B cell (primary cell): ENCODE results near the gene NME5. TPM values are rescaled to one million over a fixed set of nuclear protein-coding genes. Genes with fewer than 3 reads are reported as not detected.
A peak's percentile ranks its signal among the peaks of the same experiment; 100 is the strongest.
"Not testable (repeated sequence)": the region's sequence is repeated elsewhere in the genome, so short reads cannot be mapped to it uniquely, and the experiment has no call there.

Experiments
- ATAC-seq: fragments of 200-7000 bp; cut with Tn5 transposase; one replicate; pipeline ENCODE4 v1.10.0; 2021; ENCODE audit warnings: low read depth, mild to moderate bottlenecking, moderate number of reproducible peaks, moderate library complexity
- CTCF ChIA-PET: fragments of 350-600 bp; sonication (Branson Sonifier 250); formaldehyde crosslinking; loops from one replicate; lab custom pipeline; 2021; ENCODE audit warnings: antibody characterized with exemption, inconsistent platforms; lab: Charles Lee
- POLR2A ChIA-PET: fragments of 350-600 bp; sonication (Branson Sonifier 250); formaldehyde crosslinking; loops from one replicate; lab custom pipeline; 2021; ENCODE audit warnings: antibody characterized with exemption; lab: Charles Lee
- DNase-seq: peaks from one replicate; pipeline ENCODE4 v3.0.0; 2013
- H2AFZ ChIP-seq: 2 replicates; pipeline ENCODE4 v1.6.1; 2012; ENCODE audit warnings: mild to moderate bottlenecking, low read depth, low read length; ENCODE audit not compliant: insufficient read depth, poor library complexity, severe bottlenecking
- H3K27ac ChIP-seq, 2 donors: 1 replicate in 1 of 2; 2 replicates in 1 of 2; pipeline ENCODE4 v1.5.1; 2012 to 2013; ENCODE audit warnings: low read length in 2 of 2, mild to moderate bottlenecking in 2 of 2, moderate library complexity in 1 of 2
- H3K27me3 ChIP-seq, 4 experiments: fragments of 200-600 bp in 1 of 4; sonication (generic) in 1 of 4; replicated peaks in 1 of 4; 1 replicate in 2 of 4; 2 replicates in 2 of 4; pipeline versions ENCODE4 v1.6.1 to v1.7.0; 2013 to 2016; ENCODE audit warnings: low read length in 3 of 4, mild to moderate bottlenecking in 2 of 4, mixed read lengths in 1 of 4, moderate library complexity in 1 of 4; ENCODE audit not compliant: insufficient read depth in 4 of 4, control insufficient read depth in 3 of 4; ENCODE audit errors: control extremely low read depth in 1 of 4
- H3K36me3 ChIP-seq, 2 experiments: replicated peaks in 1 of 2; 1 replicate in 1 of 2; 2 replicates in 1 of 2; pipeline versions ENCODE4 v1.6.1 to v1.7.1; 2013; ENCODE audit warnings: low read length in 1 of 2; ENCODE audit not compliant: insufficient read depth in 2 of 2, control insufficient read depth in 1 of 2; ENCODE audit errors: control extremely low read depth in 1 of 2, extremely low read depth in 1 of 2
- H3K4me1 ChIP-seq, 2 donors: fragments of 200-600 bp in 1 of 2; sonication (generic) in 1 of 2; 1 replicate in 1 of 2; 2 replicates in 1 of 2; pipeline versions ENCODE4 v1.5.1 to v1.6.1; 2013 to 2017; ENCODE audit warnings: low read length in 2 of 2; ENCODE audit not compliant: control insufficient read depth in 2 of 2, insufficient read depth in 2 of 2
- H3K4me2 ChIP-seq: replicated peaks from 2 replicates; pipeline ENCODE3; 2012; ENCODE audit warnings: mild to moderate bottlenecking, low read depth, low read length; ENCODE audit not compliant: poor library complexity, severe bottlenecking
- H3K4me3 ChIP-seq, 5 experiments: fragments of 200-600 bp in 1 of 5; sonication (generic) in 1 of 5; 1 replicate in 3 of 5; 2 replicates in 2 of 5; pipeline versions ENCODE4 v1.5.1 to v1.7.0; 2011 to 2016; ENCODE audit warnings: low read length in 4 of 5, mild to moderate bottlenecking in 4 of 5, low read depth in 2 of 5, control low read depth in 1 of 5, moderate library complexity in 1 of 5; ENCODE audit not compliant: insufficient read depth in 1 of 5; ENCODE audit errors: control extremely low read depth in 1 of 5, extremely low read depth in 1 of 5
- H3K79me2 ChIP-seq: fragments of 200-600 bp; sonication (generic); one replicate; pipeline ENCODE4 v1.6.0; 2016; ENCODE audit warnings: low read length; ENCODE audit not compliant: control insufficient read depth, insufficient read depth
- H3K9ac ChIP-seq: fragments of 200-600 bp; sonication (generic); 2 replicates; pipeline ENCODE4 v1.6.1; 2017; ENCODE audit warnings: mild to moderate bottlenecking, low read length, moderate library complexity
- H3K9me3 ChIP-seq, 3 donors: one replicate each; pipeline versions ENCODE4 v1.6.1 to v1.7.1; 2013; ENCODE audit warnings: low read length in 2 of 3; ENCODE audit not compliant: control insufficient read depth in 2 of 3, insufficient read depth in 1 of 3; ENCODE audit errors: control extremely low read depth in 1 of 3
- H4K20me1 ChIP-seq: 2 replicates; pipeline ENCODE4 v1.6.0; 2012; ENCODE audit warnings: mild to moderate bottlenecking, low read length; ENCODE audit not compliant: insufficient read depth, control insufficient read depth, poor library complexity, severe bottlenecking
- H3K27ac Mint-ChIP-seq: one replicate; pipeline ENCODE4 v1.8.0; 2021; ENCODE audit warnings: mixed read lengths
- H3K27me3 Mint-ChIP-seq: one replicate; pipeline ENCODE4 v1.8.0; 2021; ENCODE audit warnings: mixed read lengths
- H3K4me1 Mint-ChIP-seq: one replicate; pipeline ENCODE4 v1.8.0; 2021; ENCODE audit warnings: mixed read lengths
- H3K4me3 Mint-ChIP-seq: one replicate; pipeline ENCODE4 v1.8.0; 2021; ENCODE audit warnings: mixed read lengths
- H3K9me3 Mint-ChIP-seq: one replicate; pipeline ENCODE4 v1.8.0; 2022; ENCODE audit warnings: mixed read lengths; ENCODE audit not compliant: insufficient read depth
- EZH2 ChIP-seq: IDR thresholded peaks from 2 replicates; pipeline ENCODE4 v1.6.1; 2012; ENCODE audit warnings: borderline replicate concordance, low read depth, mild to moderate bottlenecking, moderate library complexity, low read length; ENCODE audit not compliant: insufficient read depth, poor library complexity, severe bottlenecking
- WGBS: methylation state at CpG from one replicate; pipeline ENCODE4 v1.1.5; 2013; ENCODE audit warnings: missing lambda C conversion rate; ENCODE audit not compliant: insufficient coverage; 5-methylcytosine and 5-hydroxymethylcytosine counted together
- intact Hi-C: fragments of 100-400 bp; cut with micrococcal nuclease; formaldehyde crosslinking; loops from one replicate; pipeline ENCODE4 v1.10.0; 2022
- polyA plus RNA-seq: library from polyadenylated mRNA; depleted of rRNA; stranded (reverse); fragments of >200 nt; gene quantifications from 2 replicates; pipeline ENCODE4 v1.2.3, GENCODE V29; 2012
- total RNA-seq, 2 donors: library from RNA; stranded (reverse); fragments of 120-200 nt in 1 of 2; gene quantifications; 1 replicate in 1 of 2; 2 replicates in 1 of 2; pipeline versions ENCODE4 v1.2.3 to v1.2.4, GENCODE V29; 2013 to 2022
- TF ChIP-seq, protein P1 (sequence below): fragments of 200-600 bp; IDR thresholded peaks from one replicate; pipeline ENCODE4 v1.8.0; 2022; ENCODE audit warnings: antibody characterized with exemption, mild to moderate bottlenecking

Gene NME5
- total and polyA plus RNA-seq, 2 donors (not counting 1 experiment from before 2014, with no cell fraction given): not detected

DNA sequence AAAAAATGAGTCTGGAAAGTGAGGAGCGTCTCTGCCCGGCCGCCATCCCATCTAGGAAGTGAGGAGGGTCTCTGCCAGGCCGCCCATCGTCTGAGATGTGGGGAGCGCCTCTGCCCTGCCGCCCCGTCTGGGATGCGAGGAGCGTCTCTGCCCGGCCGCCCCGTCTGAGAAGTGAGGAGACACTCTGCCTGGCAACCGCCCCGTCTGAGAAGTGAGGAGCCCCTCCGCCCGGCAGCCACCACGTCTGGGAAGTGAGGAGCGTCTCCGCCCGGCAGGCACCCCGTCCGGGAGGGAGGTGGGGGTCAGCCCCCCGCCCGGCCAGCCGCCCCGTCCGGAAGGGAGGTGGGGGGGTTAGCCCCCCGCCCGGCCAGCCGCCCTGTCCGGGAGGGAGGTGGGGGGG lies 69.2 kb downstream of the NME5 start:
- 98% methylated on average over 6 of the region's 32 CpGs for WGBS
- H3K27me3 ChIP-seq, POLR2A ChIA-PET, H3K9me3 Mint-ChIP-seq, H3K4me2 ChIP-seq, H3K4me1 Mint-ChIP-seq, H4K20me1 ChIP-seq, H3K4me3 ChIP-seq, H2AFZ ChIP-seq, H3K27ac Mint-ChIP-seq, ATAC-seq, H3K36me3 ChIP-seq, H3K9me3 ChIP-seq, H3K27ac ChIP-seq, intact Hi-C loops, H3K4me1 ChIP-seq, DNase-seq, H3K9ac ChIP-seq, H3K4me3 Mint-ChIP-seq, H3K79me2 ChIP-seq, H3K27me3 Mint-ChIP-seq: not testable (repeated sequence)
- CTCF ChIA-PET: interaction anchor here (1.0 to 5.9 kb wide), 15 partner anchors 8 to 440 kb away, joined by 3 to 133 read pairs (median 9); partner anchors contain the start of genes FAM13B and NME5

GRCh38 chr5:138068742-138069600 lies 70.3 kb downstream of the NME5 start:
- H2AFZ ChIP-seq: no peak overlapping the region
- 44% methylated on average over 2 of the region's 6 CpGs for WGBS
- H3K27me3 ChIP-seq: no peaks in the 10 kb centered on the region
- no peaks in the 10 kb centered on the region for H3K36me3 ChIP-seq
- H3K4me1 ChIP-seq: no peaks in the 10 kb centered on the region
- ATAC-seq (peak; percentile 49), DNase-seq (peak; percentile 77)
- TF ChIP-seq EZH2: no peak
- TF ChIP-seq, protein P1, sequence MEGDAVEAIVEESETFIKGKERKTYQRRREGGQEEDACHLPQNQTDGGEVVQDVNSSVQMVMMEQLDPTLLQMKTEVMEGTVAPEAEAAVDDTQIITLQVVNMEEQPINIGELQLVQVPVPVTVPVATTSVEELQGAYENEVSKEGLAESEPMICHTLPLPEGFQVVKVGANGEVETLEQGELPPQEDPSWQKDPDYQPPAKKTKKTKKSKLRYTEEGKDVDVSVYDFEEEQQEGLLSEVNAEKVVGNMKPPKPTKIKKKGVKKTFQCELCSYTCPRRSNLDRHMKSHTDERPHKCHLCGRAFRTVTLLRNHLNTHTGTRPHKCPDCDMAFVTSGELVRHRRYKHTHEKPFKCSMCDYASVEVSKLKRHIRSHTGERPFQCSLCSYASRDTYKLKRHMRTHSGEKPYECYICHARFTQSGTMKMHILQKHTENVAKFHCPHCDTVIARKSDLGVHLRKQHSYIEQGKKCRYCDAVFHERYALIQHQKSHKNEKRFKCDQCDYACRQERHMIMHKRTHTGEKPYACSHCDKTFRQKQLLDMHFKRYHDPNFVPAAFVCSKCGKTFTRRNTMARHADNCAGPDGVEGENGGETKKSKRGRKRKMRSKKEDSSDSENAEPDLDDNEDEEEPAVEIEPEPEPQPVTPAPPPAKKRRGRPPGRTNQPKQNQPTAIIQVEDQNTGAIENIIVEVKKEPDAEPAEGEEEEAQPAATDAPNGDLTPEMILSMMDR: peak; percentile 84
- H3K79me2 ChIP-seq: no peaks in the 10 kb centered on the region
- no peak overlapping the region for H3K9ac ChIP-seq
- ChIA-PET POLR2A (interaction anchor here (0.9 kb wide), 1 partner anchor 33 kb away, joined by 4 read pairs; no protein-coding TSS in a partner anchor), CTCF (interaction anchor here (0.9 to 5.9 kb wide), 27 partner anchors 9 to 441 kb away, joined by 3 to 133 read pairs (median 6); partner anchors contain the start of genes FAM13B and NME5)
- no peak overlapping the region for H3K27ac Mint-ChIP-seq
- no peak overlapping the region for H3K4me3 ChIP-seq
- H3K27me3 Mint-ChIP-seq: no peaks in the 10 kb centered on the region
- H3K4me3 Mint-ChIP-seq: no peak overlapping the region
- H3K27ac ChIP-seq: no peak overlapping the region
- no peaks in the 10 kb centered on the region for H3K9me3 Mint-ChIP-seq
- no peak overlapping the region for H3K4me2 ChIP-seq
- peaks cover 4% of the 10 kb centered on the region for H3K4me1 Mint-ChIP-seq
- no peaks in the 10 kb centered on the region for H4K20me1 ChIP-seq
- no peaks in the 10 kb centered on the region for H3K9me3 ChIP-seq
- intact Hi-C loops: loop anchor here (1.0 kb wide), 1 partner anchor 33 kb away; no protein-coding TSS in a partner anchor
